IPS-NIHi7 (cell line): ENCODE data around the gene LCN1.
"Not testable (repeated sequence)": the region's sequence is repeated elsewhere in the genome, so short reads cannot be mapped to it uniquely, and the experiment has no call there.

Experiments used
- DNase-seq: peaks from one replicate; pipeline ENCODE4 v3.0.0; 2012; ENCODE audit warnings: mixed read lengths; ENCODE audit errors: extremely low spot score

LCN1 gene

DNA sequence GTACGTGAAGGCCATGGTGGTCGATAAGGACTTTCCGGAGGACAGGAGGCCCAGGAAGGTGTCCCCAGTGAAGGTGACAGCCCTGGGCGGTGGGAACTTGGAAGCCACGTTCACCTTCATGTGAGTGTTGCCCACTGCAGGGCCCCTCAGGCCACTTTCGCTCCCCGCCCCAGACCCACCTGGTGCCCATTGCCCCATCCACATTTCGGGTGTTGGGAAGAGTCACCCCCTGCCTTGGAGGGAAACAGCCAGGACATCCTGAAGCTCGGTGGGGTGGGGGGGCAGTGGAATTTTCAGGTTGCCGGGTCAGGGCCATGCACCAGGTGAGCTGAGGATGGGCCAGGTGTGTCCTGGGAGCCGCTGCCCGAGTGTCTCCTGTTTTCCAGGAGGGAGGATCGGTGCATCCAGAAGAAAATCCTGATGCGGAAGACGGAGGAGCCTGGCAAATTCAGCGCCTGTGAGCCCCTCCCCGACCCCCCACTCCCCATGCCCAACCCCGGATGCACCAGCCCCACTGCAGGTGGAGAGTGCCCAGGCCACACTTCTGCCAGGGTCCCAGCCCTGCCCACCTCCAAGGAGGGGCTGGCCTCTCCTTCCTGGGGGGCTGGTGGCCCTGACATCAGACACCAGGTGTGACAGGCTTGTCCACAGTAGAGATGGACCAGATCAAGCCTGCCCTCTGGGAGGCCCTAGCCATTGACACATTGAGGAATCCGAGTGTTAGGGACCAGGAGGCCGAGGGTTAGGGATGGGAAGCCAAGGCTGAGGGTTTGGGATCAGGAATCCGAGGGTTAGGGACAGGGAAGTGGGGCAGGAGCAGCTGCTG lies 25.8 kb downstream of the LCN1 start:
- not testable (repeated sequence) for DNase-seq

DNA sequence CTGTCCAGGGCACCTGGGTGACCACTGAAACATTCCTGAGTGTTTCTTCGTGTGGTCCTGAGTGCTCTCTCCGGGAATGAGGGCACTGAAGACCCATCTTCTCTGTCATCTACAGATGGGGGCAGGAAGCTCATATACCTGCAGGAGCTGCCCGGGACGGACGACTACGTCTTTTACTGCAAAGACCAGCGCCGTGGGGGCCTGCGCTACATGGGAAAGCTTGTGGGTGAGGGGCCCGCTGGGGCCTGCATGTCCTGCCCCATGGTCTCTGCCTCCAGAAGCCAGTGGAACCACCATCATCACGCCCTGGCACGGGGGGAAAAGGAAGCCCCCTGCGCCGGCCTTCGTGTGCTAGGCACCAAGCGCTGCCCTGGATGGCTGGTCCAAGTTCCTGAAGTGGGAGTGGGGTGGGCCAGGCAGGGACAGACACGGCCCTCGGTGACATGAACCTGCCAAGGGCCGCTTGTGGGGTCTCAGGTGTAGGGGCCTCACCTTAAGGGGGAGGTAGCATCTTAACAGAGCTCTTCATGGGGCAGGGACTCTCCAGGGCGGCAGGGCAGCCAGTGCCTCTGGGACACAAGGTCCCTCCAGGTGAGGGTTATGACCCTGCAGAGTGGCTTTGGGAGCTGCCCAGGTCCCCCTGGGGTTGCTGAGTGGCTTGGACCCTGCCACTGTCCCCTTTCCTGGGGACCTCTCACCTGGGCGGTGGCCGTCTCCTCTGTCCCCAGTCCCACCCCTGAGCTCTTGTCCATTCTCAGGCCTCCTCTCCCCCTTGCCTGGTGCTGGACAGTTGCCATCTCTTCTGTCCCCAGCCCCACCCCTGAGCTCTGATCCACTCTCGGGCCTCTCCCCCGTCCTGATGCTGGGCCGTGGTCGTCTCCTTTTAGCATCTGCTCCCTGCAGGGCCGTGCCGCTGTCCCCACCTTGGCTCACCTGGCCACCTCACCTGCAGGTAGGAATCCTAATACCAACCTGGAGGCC lies 26.8 kb downstream of the LCN1 start:
- no peak for DNase-seq

DNA sequence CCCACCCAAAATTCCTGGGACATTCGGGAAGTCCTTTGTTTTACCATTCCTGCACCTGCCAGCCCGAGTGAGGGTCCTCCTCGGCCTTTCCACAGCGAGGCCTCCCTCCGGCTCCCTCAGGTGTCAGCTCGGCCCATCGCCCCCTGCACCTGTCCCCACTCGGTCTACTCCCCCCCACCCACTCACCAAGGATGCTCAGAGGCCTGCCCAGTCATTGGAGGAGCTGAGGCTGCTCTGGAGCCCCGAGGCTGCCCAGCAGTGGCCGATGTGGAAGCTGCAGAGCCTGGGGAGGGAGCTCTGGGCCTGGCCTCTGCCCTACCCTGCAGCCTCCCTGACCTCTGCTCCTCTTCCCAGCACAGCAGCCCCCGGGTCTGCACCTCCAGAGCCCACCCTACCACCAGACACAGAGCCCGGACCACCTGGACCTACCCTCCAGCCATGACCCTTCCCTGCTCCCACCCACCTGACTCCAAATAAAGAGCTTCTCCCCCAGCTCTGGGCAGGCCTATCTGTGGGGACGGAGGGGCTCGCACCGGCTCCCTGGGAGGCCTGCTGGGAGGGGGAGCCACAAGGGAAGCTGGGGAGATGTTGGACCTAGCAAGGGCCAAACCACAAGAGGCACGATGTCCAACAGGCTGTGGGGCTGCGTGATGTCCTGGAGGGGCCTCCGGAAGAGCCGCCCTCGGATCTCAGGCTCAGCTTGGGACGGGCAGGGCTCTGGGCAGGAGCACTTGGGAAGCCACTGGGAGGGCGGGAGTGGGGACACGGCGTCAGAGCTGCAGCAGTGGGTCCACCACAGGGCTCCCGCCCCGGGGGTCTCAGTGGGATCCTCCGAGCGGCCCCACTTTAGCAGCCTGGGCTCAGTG lies 28.5 kb downstream of the LCN1 start:
- DNase-seq, result not testable (repeated sequence)

DNA sequence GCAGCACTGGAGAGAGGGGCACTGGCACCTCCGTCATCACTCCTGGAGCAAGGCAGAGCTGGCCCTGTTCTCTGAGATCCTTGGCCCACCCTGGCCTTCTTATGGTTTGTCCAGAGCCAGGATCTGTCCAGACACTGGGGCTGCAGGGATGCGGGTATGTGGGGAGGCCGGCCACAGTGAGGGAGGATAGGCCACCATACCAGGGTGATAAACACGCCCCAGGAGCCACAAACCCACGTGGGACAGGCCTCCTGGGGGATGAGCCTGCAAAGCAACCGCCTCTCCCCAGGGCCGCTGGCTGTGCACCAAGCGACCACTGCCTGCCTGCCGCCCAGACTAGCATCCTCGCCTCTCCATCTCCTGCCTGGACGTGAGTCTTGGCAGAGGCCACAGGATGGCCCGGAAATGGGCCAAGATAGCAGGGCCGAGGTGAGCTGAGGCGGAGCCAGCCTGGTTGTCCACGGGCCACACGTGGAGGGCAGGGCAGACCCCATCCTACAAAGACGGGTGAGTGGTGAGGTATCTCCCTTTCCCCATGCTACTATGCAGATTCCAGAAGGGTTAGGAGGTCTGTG lies 29.2 kb downstream of the LCN1 start:
- no peak for DNase-seq

DNA sequence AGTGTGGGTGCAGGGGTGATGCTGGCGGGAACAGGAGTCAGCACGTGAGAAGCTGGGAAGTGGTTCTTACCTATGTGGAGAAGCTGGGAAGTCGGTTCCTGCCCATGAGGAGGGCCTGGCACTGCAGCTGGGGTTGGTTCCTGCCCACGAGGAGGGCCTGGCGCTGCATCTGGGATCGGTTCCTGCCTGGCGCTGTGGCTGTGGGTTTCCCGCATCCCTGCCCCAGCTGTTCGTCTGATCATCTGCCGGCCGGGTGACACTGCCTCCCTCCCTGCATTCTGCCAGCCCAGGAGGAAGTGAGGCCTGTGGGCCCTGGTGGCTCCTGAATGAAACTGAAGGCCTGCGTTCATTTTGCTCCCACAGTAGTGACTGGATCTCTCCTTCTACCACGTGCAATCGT lies 29.8 kb downstream of the LCN1 start:
- no peak for DNase-seq

DNA sequence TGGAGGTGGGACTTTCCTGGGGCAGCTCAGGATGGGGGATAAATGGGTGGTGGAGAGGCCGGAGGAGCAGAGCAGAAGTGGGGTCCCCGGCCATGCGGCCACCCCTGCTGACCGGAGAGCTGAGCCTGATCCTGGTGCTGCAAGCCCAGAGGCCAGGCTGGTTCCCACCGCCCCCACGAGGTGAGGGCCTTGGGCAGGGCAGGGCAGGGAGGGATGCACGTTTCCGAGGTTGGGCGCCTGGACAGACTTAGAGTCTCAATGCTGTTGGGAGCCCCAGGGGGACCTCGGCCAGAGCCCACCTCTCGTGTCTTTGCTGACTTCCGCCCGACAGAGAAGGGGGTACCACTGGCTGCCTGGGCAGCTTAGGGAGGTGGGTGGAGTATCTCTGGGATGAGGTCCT lies 30.2 kb downstream of the LCN1 start:
- DNase-seq, result no peak

DNA sequence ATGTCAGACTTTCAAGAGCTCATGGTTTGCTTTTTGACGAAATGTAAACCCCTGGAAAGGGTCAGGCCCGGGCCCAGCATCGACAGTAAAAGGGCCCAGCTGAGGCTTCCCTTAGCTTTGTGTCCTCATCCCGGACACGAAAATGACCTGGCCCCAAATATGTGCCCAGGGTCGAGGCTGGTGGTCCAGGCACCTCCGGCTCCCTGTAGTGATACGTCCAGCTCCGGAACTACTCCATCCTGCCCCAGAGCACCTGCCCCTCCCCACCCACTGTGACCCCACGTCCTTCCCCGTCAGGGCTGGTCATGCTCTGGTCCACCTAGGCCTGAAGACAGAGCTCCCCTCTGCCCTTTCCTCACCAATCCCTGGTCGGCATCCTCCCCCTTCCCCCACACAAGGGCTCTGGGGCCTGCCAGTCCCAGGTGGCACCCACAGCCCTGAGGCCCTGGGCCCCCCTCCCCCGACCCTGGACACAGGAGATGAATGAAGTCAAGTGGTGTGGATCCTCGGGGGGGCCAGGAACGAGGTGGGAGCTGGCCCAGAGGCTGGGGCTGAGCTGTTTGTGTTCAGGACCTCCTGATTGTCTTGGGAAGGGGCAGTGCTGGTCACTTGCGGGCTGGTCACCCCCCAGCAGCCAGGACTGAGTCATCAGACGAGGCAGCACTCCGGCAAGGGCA lies 30.9 kb downstream of the LCN1 start:
- no peak for DNase-seq

DNA sequence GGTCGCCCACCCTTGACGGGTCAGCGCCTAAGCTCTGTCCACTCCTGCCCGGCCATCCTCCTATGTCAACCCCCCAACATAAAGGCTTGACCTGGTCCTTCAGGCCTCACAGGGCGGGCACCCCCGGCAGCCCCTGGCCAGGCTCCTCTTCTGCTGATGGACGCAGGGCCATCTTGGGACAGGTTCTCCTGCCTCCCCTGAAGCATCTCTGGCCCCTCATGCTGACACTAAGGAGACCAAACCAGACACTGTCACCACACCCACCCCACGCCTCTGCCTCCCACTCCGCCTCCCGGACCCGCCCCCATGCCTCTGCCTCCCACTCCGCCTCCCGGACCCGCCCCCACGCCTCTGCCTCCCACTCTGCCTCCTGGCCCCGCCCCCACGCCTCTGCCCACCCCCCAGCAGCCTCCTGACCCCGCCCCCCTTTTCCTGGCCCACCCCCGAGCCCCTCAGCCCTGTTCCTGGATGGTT lies 31.5 kb downstream of the LCN1 start:
- peak; percentile 64 for DNase-seq

DNA sequence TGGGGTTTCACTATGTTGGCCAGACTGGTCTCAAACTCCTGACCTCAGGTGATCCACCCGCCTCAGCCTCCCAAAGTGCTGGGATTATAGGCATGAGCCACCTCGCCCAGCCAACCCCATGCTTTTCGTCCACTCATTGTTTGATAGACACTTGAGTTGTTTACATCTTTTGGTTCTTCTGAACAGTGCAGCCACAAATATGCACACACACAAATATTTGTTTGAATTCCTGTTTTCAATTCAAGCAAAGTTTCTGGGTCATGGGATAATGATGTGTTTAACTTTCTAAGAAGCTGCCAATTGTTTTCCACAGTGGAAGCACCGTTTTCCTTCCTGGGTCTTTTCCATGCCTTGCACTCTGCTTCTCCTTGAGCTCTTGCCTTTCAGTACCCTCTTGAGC lies 33.5 kb downstream of the LCN1 start:
- no peak for DNase-seq

DNA sequence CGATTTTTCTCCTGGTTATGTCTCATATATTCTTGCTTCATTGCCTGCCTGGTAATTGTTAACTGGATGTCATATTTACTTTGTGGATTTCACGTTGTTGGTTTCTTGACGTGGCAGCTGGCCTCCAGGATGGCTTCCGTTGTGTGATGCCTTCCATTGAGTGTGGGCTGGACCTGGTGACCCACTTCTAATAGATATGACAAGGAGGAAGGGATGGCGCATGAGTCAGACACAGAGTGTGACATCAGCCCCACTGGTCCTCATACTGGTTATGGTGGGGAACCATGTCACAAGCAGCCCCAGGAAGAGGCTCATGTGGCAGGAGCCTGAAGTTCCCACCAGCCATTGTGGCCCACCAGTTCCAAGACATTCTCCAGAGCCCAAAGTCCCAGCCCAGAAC lies 34.0 kb downstream of the LCN1 start:
- DNase-seq, result no peak

DNA sequence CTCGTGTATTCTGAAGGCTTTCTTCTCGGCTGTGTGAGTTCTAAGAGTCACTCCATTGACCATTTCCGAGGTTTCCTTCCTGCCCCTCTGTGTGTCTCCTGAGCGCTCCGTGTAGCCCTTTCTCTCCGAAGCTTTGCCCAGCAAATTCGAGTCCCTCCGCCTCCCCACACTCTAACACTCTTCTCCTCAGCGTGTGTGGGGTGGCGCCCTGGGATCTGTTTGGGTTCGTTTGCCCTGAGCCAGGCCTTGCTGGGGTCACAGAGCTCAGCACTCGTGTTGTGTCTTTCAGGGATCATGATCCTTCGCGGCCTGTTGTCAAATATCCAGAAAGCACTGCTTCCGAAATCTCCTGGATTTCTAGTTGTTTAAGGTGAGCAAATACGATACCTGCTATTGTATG lies 34.7 kb downstream of the LCN1 start:
- no peak for DNase-seq

DNA sequence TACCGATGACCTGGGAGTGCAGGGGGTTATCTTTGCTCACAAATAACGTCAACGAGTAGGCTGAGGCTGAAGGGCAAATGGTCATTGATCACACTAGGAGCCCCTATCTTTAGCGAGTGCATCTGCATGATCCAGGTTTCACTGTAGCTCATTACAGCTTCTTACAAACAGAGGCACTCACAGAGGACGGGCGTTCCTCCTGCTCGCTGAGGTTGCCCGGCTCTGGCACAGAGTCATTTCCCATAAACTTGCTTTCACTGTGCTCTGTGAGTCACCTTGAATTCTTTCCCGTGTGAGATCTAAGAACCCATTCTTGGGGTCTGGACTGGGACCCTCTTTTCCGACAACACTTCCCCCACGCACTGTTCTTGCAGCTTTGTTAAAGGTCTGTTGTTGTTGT lies 38.4 kb downstream of the LCN1 start:
- no peak for DNase-seq

DNA sequence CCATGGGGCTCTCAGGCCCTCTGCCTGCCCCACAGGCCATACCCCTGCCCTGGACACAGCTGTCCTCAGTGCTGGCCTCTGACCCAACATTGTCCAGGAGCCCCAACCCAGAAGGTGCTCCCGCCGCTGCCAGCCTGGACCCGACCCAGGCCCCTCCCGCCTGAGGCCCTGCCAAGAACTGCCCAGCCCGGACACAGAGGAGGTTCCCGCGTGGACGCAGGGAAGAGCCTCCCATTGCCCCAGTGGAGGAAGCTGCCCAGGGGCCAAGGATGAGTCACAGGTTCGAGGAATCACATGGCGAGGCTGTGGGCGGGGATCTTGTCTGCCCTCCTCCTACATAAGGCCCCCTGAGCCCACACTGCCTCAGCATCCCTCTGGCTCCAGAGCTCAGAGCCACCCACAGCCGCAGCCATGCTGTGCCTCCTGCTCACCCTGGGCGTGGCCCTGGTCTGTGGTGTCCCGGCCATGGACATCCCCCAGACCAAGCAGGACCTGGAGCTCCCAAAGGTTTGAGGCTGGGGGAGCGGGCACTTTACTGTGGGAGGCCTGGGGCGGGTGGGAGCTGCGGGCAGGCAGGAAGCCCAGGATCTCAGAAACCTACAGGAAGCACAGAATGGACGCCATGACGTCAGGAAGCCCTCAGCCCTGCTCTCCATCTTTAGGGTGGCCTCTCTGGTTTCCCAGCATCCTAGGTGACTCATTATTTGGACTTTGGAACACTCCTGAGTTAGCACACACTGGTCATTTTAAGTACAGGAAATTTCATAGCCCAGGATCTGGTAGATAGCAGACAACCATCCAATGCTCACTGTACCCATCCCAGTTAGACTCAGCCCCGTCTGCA lies 40.4 kb downstream of the LCN1 start, which contains the start of gene PAEP:
Gene PAEP, plus strand, starts transcription at position 366 of the 844 bp plus-strand sequence.
- no peak for DNase-seq

DNA sequence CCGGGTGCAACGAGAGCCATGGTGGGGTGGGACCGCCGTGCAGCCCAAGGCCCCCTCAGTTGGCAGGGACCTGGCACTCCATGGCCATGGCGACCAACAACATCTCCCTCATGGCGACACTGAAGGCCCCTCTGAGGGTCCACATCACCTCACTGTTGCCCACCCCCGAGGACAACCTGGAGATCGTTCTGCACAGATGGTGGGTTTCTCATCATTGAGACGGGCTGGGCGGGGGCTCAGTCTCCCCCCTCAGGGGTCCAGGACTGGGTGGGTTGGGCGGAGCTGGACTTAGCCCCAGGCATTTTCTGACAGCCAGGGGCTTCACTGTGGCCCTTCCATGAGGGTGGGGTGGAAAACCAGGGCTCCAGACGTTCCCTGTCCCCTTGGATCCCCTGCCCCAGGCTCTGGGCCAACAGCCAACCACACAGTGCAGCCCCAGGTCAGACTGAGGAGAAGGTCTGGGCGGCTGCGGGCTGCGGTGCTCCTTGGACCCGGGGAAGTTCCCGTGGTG lies 41.0 kb downstream of the LCN1 start:
- DNase-seq, result no peak

DNA sequence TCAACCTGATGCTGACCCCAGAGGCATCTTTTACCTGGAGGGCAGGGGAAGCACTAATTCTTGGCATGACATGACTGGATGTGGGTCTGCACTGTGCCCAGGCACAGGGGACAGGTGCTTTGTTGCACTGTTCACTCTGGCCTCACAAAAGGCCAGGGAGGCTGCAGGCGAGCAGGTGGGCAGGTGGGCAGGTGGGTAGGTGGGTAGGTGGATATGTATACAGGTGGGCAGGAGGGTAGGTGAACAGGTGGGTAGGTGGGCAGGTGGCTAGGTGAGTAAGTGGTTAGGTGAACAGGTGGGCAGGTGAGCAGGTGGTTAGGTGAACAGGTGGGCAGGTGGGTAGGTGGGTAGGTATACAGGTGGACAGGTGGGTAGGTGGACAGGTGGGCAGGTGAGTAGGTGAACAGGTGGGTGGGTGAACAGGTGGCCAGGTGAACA lies 41.8 kb downstream of the LCN1 start:
- DNase-seq, result no peak

DNA sequence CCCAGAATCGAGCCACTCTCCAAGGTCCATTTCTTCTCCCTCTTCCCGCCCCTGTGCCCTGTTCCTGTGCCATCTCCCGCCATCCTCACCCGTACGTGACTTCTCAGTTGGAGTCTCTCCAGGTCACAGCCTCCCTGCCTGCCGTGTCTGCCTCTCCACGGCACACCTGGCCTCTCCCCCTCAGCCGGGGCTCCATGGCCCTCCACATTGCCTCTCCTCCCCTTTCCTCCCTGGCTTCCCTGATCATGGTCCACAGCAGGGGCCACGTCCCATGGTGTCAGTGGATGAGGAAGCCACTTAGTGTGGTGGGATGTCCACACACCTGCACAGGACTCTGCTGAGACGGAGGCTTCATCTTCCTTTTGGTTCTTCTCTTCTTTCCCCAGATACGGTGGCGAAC lies 42.6 kb downstream of the LCN1 start:
- no peak for DNase-seq

DNA sequence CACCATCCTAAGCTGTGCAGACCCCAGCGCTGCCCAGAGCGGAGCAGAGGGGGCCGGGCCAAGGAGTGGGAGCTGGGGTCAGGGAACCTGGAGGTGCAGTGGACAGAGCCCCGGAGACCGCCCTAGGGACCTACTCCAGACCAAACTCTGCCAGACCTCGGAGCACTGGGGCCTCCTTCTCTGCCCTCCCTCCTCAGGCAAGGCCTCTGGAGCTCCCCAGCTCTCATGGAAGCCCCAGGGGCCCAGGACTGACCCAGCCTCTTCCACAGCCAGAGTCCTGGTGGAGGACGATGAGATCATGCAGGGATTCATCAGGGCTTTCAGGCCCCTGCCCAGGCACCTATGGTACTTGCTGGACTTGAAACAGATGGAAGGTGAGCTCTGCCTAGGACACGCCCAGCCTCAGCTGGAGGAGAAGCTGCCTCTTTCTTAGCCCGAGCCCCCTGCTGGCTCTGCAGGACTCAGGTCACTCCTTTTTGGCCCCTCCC lies 43.9 kb downstream of the LCN1 start:
- DNase-seq, result no peak

DNA sequence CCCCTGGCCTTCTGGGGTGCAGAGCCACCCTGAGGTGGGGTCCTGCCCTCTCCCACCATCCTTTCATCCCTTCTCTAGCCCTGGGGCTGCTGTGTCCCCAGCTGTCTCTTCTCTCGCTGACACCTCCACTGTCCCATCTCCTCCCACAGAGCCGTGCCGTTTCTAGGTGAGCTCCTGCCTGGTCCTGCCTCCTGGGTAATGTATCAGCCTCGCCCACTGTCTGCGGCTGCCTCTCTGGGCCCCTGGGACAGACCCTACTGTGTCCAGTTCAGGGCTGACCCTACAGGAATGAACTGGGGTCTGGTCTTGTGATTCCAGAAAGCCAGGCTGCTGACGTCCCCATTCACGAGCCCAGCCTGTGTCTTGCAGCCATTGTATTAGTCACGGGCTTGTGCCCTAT lies 44.4 kb downstream of the LCN1 start:
- no peak for DNase-seq

DNA sequence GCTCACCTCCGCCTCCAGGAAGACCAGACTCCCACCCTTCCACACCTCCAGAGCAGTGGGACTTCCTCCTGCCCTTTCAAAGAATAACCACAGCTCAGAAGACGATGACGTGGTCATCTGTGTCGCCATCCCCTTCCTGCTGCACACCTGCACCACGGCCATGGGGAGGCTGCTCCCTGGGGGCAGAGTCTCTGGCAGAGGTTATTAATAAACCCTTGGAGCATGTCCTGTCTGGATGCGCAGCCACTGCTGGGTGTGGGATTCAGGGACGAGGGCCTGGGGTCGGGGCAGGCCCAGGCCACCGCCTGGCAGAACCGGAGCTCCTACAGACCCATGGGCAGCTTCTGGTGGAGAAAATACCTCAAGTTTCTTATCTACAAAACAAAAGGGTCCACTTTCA lies 45.3 kb downstream of the LCN1 start:
- no peak for DNase-seq
